HepG2 (cell line): ENCODE measurements around the gene KIAA1328. TPM values are rescaled to one million over a fixed set of nuclear protein-coding genes. Genes with fewer than 3 reads are reported as not detected.

ENCODE experiments used
- ATAC-seq: fragments of 200-7000 bp; cut with Tn5 transposase; 3 replicates; pipeline ENCODE4 v1.9.1; 2020; ENCODE audit warnings: mild to moderate bottlenecking, moderate library complexity
- BruUV-seq: library from RNA; stranded (reverse); fragments of 400-500 nt; replicated peaks from 2 replicates; lab custom pipeline; 2021; lab: Mats Ljungman, UMichigan
- CTCF ChIA-PET: fragments of 300-600 bp; formaldehyde crosslinking; extraction: SDS; loops from one replicate; lab custom pipeline; 2021; ENCODE audit warnings: low total read pairs, inconsistent platforms, low intra/inter-chr PET ratio; lab: Yijun Ruan, JAX
- POLR2A ChIA-PET: fragments of 350-600 bp; sonication (Branson Sonifier 250); formaldehyde crosslinking; loops from one replicate; lab custom pipeline; 2020; ENCODE audit warnings: antibody characterized with exemption, inconsistent platforms; lab: Yijun Ruan, JAX
- DNase-seq: peaks from one replicate; pipeline ENCODE4 v3.0.0-alpha.2; 2015; ENCODE audit warnings: low spot score
- FAIRE-seq: peaks from 3 replicates; lab custom pipeline; 2011; peaks lifted over from hg19 to GRCh38; lab: Jason Lieb, UNC
- H2AFZ ChIP-seq: one replicate; pipeline ENCODE4 v1.6.1; 2011; ENCODE audit warnings: low read length, inconsistent platforms
- H3K27ac ChIP-seq: fragments of 300-600 bp; 3 replicates; pipeline ENCODE4 v1.8.0; 2011; ENCODE audit warnings: mixed run types, mild to moderate bottlenecking, mixed read lengths, low read length, inconsistent platforms; ENCODE audit not compliant: insufficient read depth; ENCODE audit errors: extremely low read length
- H3K27me3 ChIP-seq, 2 experiments: fragments of 200-600 bp in 1 of 2; 2 replicates in 1 of 2; 3 replicates in 1 of 2; pipeline versions ENCODE4 v1.6.0 to v1.8.0; 2011; ENCODE audit warnings: low read length in 2 of 2, mild to moderate bottlenecking in 2 of 2, moderate library complexity in 2 of 2, inconsistent platforms in 1 of 2; ENCODE audit not compliant: insufficient read depth in 2 of 2, control insufficient read depth in 1 of 2
- H3K36me3 ChIP-seq, 2 experiments: fragments of 200-600 bp in 1 of 2; replicated peaks in 1 of 2; 2 replicates in 1 of 2; 3 replicates in 1 of 2; pipeline versions ENCODE4 v1.5.1 to v1.8.0; 2011; ENCODE audit warnings: low read length in 2 of 2, inconsistent platforms in 1 of 2; ENCODE audit not compliant: insufficient read depth in 2 of 2, control insufficient read depth in 1 of 2
- H3K4me1 ChIP-seq: 2 replicates; pipeline ENCODE4 v1.5.1; 2012; ENCODE audit warnings: low read length, inconsistent platforms; ENCODE audit not compliant: insufficient read depth
- H3K4me2 ChIP-seq: 2 replicates; pipeline ENCODE4 v1.6.0; 2011; ENCODE audit warnings: low read depth, low read length, inconsistent platforms
- H3K4me3 ChIP-seq, 3 experiments: fragments of 200-600 bp in 1 of 3; sonication (generic), shearing (Covaris generic) in 1 of 3; replicated peaks in 1 of 3; 2 replicates each; pipeline ENCODE4 v1.5.1; 2011 to 2016; ENCODE audit warnings: low read length in 3 of 3, inconsistent platforms in 2 of 3, low read depth in 2 of 3, mild to moderate bottlenecking in 2 of 3, control low read depth in 1 of 3, mixed read lengths in 1 of 3; ENCODE audit not compliant: insufficient read depth in 1 of 3
- H3K79me2 ChIP-seq: one replicate; pipeline ENCODE4 v1.6.1; 2011; ENCODE audit warnings: low read length, inconsistent platforms; ENCODE audit not compliant: insufficient read depth
- H3K9ac ChIP-seq: 2 replicates; pipeline ENCODE4 v1.6.0; 2011; ENCODE audit warnings: mild to moderate bottlenecking, low read depth, low read length, inconsistent platforms; ENCODE audit not compliant: insufficient read depth
- H3K9me3 ChIP-seq: 2 replicates; pipeline ENCODE4 v1.5.1; 2012; ENCODE audit warnings: mild to moderate bottlenecking, low read length
- H4K20me1 ChIP-seq: 2 replicates; pipeline ENCODE4 v1.6.0; 2011; ENCODE audit warnings: inconsistent platforms, mild to moderate bottlenecking, low read length, moderate library complexity; ENCODE audit not compliant: insufficient read depth
- CTCF ChIP-seq: sonication (generic); formaldehyde crosslinking; IDR thresholded peaks from 2 replicates; pipeline ENCODE4 v1.5.0; 2020; ENCODE audit warnings: mild to moderate bottlenecking, missing genetic modification reagents, moderate library complexity
- RAD21 ChIP-seq: fragments of 450-650 bp; formaldehyde crosslinking; IDR thresholded peaks from 2 replicates; pipeline ENCODE4 v1.5.0; 2020; ENCODE audit warnings: mild to moderate bottlenecking
- SMC3 ChIP-seq: IDR thresholded peaks from 2 replicates; pipeline ENCODE4 v1.6.1; 2011; ENCODE audit warnings: low read length, improper control_type of control experiment
- SRSF4 ChIP-seq: fragments of 200-400 bp; formaldehyde crosslinking; IDR thresholded peaks from one replicate; pipeline ENCODE4 v1.6.1; 2018; ENCODE audit warnings: mild to moderate bottlenecking, low read depth, low read length, moderate library complexity; ENCODE audit not compliant: poor library complexity, severe bottlenecking
- STAG1 ChIP-seq: sonication (generic); formaldehyde crosslinking; IDR thresholded peaks from 2 replicates; pipeline ENCODE4 v1.4.0; 2020; ENCODE audit warnings: missing genetic modification reagents
- ZFY ChIP-seq: sonication (generic); formaldehyde crosslinking; IDR thresholded peaks from 2 replicates; pipeline ENCODE4 v1.4.0; 2020; ENCODE audit warnings: missing genetic modification reagents
- ZNF230 ChIP-seq: sonication (generic); formaldehyde crosslinking; IDR thresholded peaks from 2 replicates; pipeline ENCODE4 v1.4.0; 2020; ENCODE audit warnings: mild to moderate bottlenecking, missing genetic modification reagents
- ZNF33B ChIP-seq: sonication (generic); formaldehyde crosslinking; IDR thresholded peaks from 2 replicates; pipeline ENCODE4 v1.5.1; 2020; ENCODE audit warnings: mild to moderate bottlenecking, missing genetic modification reagents
- WGBS: methylation state at CpG from one replicate; pipeline ENCODE4 v1.1.6; 2017; ENCODE audit warnings: low lambda C conversion rate; 5-methylcytosine and 5-hydroxymethylcytosine counted together
- in situ Hi-C: cut with HindIII; loops from 2 replicates; pipeline ENCODE4 v1.10.0; 2017; ENCODE audit warnings: low pct_unique_long_range_greater_than_20kb; ENCODE audit not compliant: extremely low pct_ligation_motif_present
- intact Hi-C: fragments of 100-400 bp; cut with micrococcal nuclease; formaldehyde crosslinking; loops from one replicate; pipeline ENCODE4 v1.10.0; 2022; ENCODE audit not compliant: unreplicated experiment
- polyA plus RNA-seq, 8 experiments: library from polyadenylated mRNA; depleted of rRNA in 3 of 8; stranded (reverse) in 7 of 8; unstranded in 1 of 8; fragments of >200 nt; fragmentation: Illumina TruSeq in 4 of 8; extraction: Trizol in 4 of 8; gene quantifications; 2 replicates each; pipeline versions ENCODE4 v1.2.1 to v1.2.3, GENCODE V29; 2011 to 2016; ENCODE audit warnings: low read depth in 4 of 8, missing spikeins in 1 of 8, mixed read lengths in 1 of 8; ENCODE audit not compliant: insufficient read depth in 1 of 8
- total RNA-seq, 5 experiments: library from RNA; depleted of rRNA; stranded (reverse); fragments of >200 nt; fragmentation: Illumina TruSeq; extraction: Trizol; gene quantifications; 2 replicates each; pipeline ENCODE4 v1.2.3, GENCODE V29; 2016; ENCODE audit warnings: low read depth in 1 of 5

KIAA1328 gene
- total and polyA plus RNA-seq, 2 of the 13 experiments (the other 11 are each of a cell fraction or from before 2014, with no cell fraction given) = 4.1 to 6.0 TPM

GRCh38 chr18:36942264-36942663 lies 113.3 kb downstream of the KIAA1328 start:
- no peaks in the 10 kb centered on the region for H3K36me3 ChIP-seq
- H3K4me3 ChIP-seq = no peak overlapping the region
- intact Hi-C loops (loop anchor here (1.0 to 5.0 kb wide), 5 partner anchors 315 to 596 kb away; no protein-coding TSS in a partner anchor), in situ Hi-C loops (loop anchor here (10.0 to 25.0 kb wide), 2 partner anchors 393 to 545 kb away; no protein-coding TSS in a partner anchor)
- H3K4me1 ChIP-seq = no peaks in the 10 kb centered on the region
- WGBS = 24% methylated on average over 6 of the region's 6 CpGs
- H3K4me2 ChIP-seq = no peak overlapping the region
- TF ChIP-seq STAG1 (CRISPR knock-in tag) (peak; percentile 79), ZNF230 (CRISPR knock-in tag) (peak; percentile 89), ZFY (CRISPR knock-in tag) (no peak), RAD21 (peak; percentile 61), ZNF33B (no peak), CTCF (CRISPR knock-in tag) (peak; percentile 79), SMC3 (peak; percentile 61), SRSF4 (no peak)
- ATAC-seq = peak; percentile 73
- peak; percentile 19 for DNase-seq
- no peaks in the 10 kb centered on the region for H4K20me1 ChIP-seq
- H3K27me3 ChIP-seq = no peaks in the 10 kb centered on the region
- H3K9me3 ChIP-seq = peaks cover 12% of the 10 kb centered on the region; the same call in 1 of the 2 replicates
- POLR2A ChIA-PET = no interaction called here
- no peaks in the 10 kb centered on the region for H3K79me2 ChIP-seq
- no peak overlapping the region for H2AFZ ChIP-seq
- no TSS peak for BruUV-seq
- H3K27ac ChIP-seq = no peak overlapping the region
- CTCF ChIA-PET = interaction anchor here (1.0 to 2.4 kb wide), 4 partner anchors 340 to 596 kb away, joined by 3 to 5 read pairs (median 4); no protein-coding TSS in a partner anchor
- peak; percentile 60 for FAIRE-seq
- H3K9ac ChIP-seq = no peak overlapping the region
